OCI-LY7 (cell line): ENCODE data around the gene DAB1.

Experiments used
- CTCF ChIP-seq: fragments of 200-600 bp; sonication (generic); conservative IDR thresholded peaks from 2 replicates; pipeline ENCODE4 v1.5.1; 2014; ENCODE audit warnings: mild to moderate bottlenecking, antibody characterized with exemption, low read length, moderate library complexity, mixed read lengths
- EZH2phosphoT487 ChIP-seq: fragments of 200-600 bp; sonication (generic); IDR thresholded peaks from 2 replicates; pipeline ENCODE4 v1.6.1; 2018; ENCODE audit warnings: low read depth, borderline replicate concordance, mild to moderate bottlenecking, mixed run types, antibody characterized with exemption, low read length, moderate library complexity, mixed read lengths

- TF ChIP-seq CTCF (no peak), EZH2phosphoT487 (no peak)
Measured at GRCh38 chr1:57132993-57133622, 290.8 kb downstream of the DAB1 start.
